Spleen (tissue), 11 donors: ENCODE results near the gene ITGB4. TPM values are rescaled to one million over a fixed set of nuclear protein-coding genes. Genes with fewer than 3 reads are reported as not detected.

Experiments
- DNase-seq: peaks from one replicate; pipeline ENCODE4 v3.0.0-alpha.2; 2020
- H3K27ac ChIP-seq, 8 donors: fragments of 200-600 bp; sonication (generic) in 7 of 8; 1 replicate in 4 of 8; 2 replicates in 4 of 8; pipeline versions ENCODE4 v1.5.0 to v1.8.0; 2016 to 2021; ENCODE audit warnings: inconsistent platforms in 4 of 8, mild to moderate bottlenecking in 4 of 8, moderate library complexity in 1 of 8
- H3K27me3 ChIP-seq, 7 donors: fragments of 200-600 bp; sonication (generic) in 6 of 7; replicated peaks in 1 of 7; 1 replicate in 4 of 7; 2 replicates in 3 of 7; pipeline versions ENCODE4 v1.5.0 to v1.8.0; 2016 to 2021; ENCODE audit warnings: inconsistent platforms in 3 of 7, mild to moderate bottlenecking in 1 of 7
- H3K36me3 ChIP-seq, 6 donors: fragments of 200-600 bp; sonication (generic) in 5 of 6; 1 replicate in 4 of 6; 2 replicates in 2 of 6; pipeline versions ENCODE4 v1.5.0 to v1.8.0; 2016 to 2021; ENCODE audit warnings: inconsistent platforms in 2 of 6
- H3K4me1 ChIP-seq, 6 donors: fragments of 200-600 bp; sonication (generic) in 5 of 6; 1 replicate in 3 of 6; 2 replicates in 3 of 6; pipeline versions ENCODE4 v1.5.0 to v1.8.0; 2016 to 2021; ENCODE audit warnings: inconsistent platforms in 3 of 6
- H3K4me3 ChIP-seq, 8 donors: fragments of 200-600 bp; sonication (generic) in 7 of 8; 1 replicate in 4 of 8; 2 replicates in 4 of 8; pipeline versions ENCODE4 v1.5.0 to v1.8.0; 2016 to 2021; ENCODE audit warnings: inconsistent platforms in 4 of 8, mild to moderate bottlenecking in 4 of 8, moderate library complexity in 2 of 8
- H3K9me3 ChIP-seq, 8 donors: fragments of 200-600 bp; sonication (generic) in 7 of 8; 1 replicate in 4 of 8; 2 replicates in 4 of 8; pipeline versions ENCODE4 v1.5.0 to v1.8.0; 2016 to 2021; ENCODE audit warnings: inconsistent platforms in 4 of 8
- POLR2A ChIP-seq, 3 donors: fragments of 450-650 bp; IDR thresholded peaks; one replicate each; pipeline ENCODE4 v1.5.1; 2017; ENCODE audit warnings: antibody characterized with exemption in 3 of 3, mild to moderate bottlenecking in 1 of 3
- POLR2AphosphoS5 ChIP-seq, 3 donors: sonication (generic); formaldehyde crosslinking; IDR thresholded peaks; one replicate each; pipeline ENCODE4 v1.5.1; 2017; ENCODE audit warnings: antibody characterized with exemption in 3 of 3
- WGBS, 5 donors: extraction: QIAGEN DNeasy Blood & Tissue Kit in 3 of 5; methylation state at CpG; one replicate each; pipeline versions ENCODE4 v1.1.5 to v1.1.7; 2013 to 2018; 5-methylcytosine and 5-hydroxymethylcytosine counted together
- intact Hi-C: fragments of 100-400 bp; cut with DNase I; formaldehyde crosslinking; loops from one replicate; pipeline ENCODE4 v1.15.0; 2023; ENCODE audit warnings: low total_unique reads
- polyA plus RNA-seq, 3 donors: library from polyadenylated mRNA; stranded (reverse); fragments of 200-250 nt; gene quantifications; one replicate each; pipeline ENCODE4 v1.2.1, GENCODE V29; 2013
- total RNA-seq, 7 donors: library from RNA; depleted of rRNA in 3 of 7; stranded (reverse); fragments of >200 nt in 3 of 7; fragmentation: NEBNext Ultra II Directional in 4 of 7; extraction: Animal tissue kit (Norgen Biotek cat#: 25700) in 4 of 7; gene quantifications; one replicate each; pipeline versions ENCODE4 v1.1.0 to v1.2.1, GENCODE V29; 2016 to 2021
- TF ChIP-seq, protein P1 (sequence below), 11 experiments: fragments of 200-600 bp in 7 of 11; fragments of 450-650 bp in 4 of 11; sonication (generic) in 4 of 11; IDR thresholded peaks in 8 of 11; conservative IDR thresholded peaks in 3 of 11; 1 replicate in 7 of 11; 2 replicates in 4 of 11; pipeline versions ENCODE4 v1.4.0 to v1.8.0; 2016 to 2021; ENCODE audit warnings: antibody characterized with exemption in 11 of 11, inconsistent platforms in 4 of 11, mild to moderate bottlenecking in 1 of 11
- donor health status: healthy with polysubstance abuse.
- donor health status: DM: no; HTN: no; CAD: no; lungs with moderate emphysema.
- donor health status: DM: no; HTN: no; CAD: no.
- donor health status: Bipolar disorder and iron deficiency.
- donor health status: healthy.
- donor health status: DM: no; HTN: no; CAD: no.
- donor health status: DM: yes; HTN: yes; CAD: no.

ITGB4 gene
- total and polyA plus RNA-seq, 10 donors, result 16.6 to 205 (median 82.6) TPM

DNA sequence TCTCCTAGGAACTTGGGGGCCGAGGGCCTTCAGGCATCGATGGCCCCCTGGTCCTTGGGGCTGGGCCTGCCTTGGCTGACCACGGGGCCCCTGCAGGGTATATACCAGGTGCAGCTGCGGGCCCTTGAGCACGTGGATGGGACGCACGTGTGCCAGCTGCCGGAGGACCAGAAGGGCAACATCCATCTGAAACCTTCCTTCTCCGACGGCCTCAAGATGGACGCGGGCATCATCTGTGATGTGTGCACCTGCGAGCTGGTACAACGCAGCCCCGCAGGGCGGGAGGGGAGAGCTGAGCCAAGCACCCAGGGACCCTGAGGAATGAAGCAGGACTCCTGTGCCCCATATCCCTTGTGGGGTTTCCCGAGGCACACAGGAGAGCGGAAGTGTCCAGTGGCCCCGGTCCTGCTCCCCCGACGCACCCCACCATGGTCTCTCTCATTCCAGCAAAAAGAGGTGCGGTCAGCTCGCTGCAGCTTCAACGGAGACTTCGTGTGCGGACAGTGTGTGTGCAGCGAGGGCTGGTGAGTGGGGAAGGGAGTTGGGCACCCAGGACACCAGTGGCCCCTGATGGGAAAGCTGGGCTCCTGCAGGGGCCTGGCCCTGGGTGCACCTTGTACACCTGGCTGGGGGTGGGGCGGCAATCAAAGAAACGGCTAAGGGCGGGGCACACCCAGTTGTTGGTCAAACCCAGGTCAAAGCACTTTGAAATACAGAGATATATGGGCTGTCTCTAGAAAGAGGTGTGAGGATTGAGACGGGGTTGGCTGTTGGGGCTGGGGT is 10.6 kb downstream of the ITGB4 start:
- intact Hi-C loops, result no loop called here
- no peak overlapping the region for H3K27ac ChIP-seq
- H3K9me3 ChIP-seq, result no peaks in the 10 kb centered on the region
- 89 to 92% (median 91%) methylated on average over 20 to 31 of the region's 31 CpGs for WGBS, 5 donors
- peaks cover 6 to 31% (median 10%) of the 10 kb centered on the region in 6 donors for H3K4me1 ChIP-seq
- TF ChIP-seq POLR2A (IDR thresholded peaks at IDR 0.05) (no peak), POLR2AphosphoS5 (IDR thresholded peaks at IDR 0.05) (peak in 2 of 3 donors; percentile 22 to 50)
- TF ChIP-seq, protein P1, sequence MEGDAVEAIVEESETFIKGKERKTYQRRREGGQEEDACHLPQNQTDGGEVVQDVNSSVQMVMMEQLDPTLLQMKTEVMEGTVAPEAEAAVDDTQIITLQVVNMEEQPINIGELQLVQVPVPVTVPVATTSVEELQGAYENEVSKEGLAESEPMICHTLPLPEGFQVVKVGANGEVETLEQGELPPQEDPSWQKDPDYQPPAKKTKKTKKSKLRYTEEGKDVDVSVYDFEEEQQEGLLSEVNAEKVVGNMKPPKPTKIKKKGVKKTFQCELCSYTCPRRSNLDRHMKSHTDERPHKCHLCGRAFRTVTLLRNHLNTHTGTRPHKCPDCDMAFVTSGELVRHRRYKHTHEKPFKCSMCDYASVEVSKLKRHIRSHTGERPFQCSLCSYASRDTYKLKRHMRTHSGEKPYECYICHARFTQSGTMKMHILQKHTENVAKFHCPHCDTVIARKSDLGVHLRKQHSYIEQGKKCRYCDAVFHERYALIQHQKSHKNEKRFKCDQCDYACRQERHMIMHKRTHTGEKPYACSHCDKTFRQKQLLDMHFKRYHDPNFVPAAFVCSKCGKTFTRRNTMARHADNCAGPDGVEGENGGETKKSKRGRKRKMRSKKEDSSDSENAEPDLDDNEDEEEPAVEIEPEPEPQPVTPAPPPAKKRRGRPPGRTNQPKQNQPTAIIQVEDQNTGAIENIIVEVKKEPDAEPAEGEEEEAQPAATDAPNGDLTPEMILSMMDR (IDR thresholded peaks at IDR 0.05 in 8 of 11, conservative IDR thresholded peaks at IDR 0.05 in 3 of 11), result no peak
- H3K27me3 ChIP-seq, result no peaks in the 10 kb centered on the region
- H3K36me3 ChIP-seq, result peaks cover 0 to 86% (median 9%) of the 10 kb centered on the region in 6 donors
- DNase-seq, result no peak
- no peak overlapping the region for H3K4me3 ChIP-seq

DNA sequence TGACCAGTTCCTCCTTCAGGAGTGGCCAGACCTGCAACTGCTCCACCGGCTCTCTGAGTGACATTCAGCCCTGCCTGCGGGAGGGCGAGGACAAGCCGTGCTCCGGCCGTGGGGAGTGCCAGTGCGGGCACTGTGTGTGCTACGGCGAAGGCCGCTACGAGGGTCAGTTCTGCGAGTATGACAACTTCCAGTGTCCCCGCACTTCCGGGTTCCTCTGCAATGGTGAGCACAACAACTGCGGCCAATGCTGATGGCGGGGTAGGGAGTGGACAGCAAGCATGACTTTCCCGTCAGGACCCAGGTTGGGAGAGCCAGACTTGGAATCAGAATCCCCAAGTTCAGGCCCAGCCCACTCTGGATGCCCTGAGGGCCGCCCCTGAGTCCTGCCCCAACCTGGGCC is 12.2 kb downstream of the ITGB4 start:
- 90 to 96% (median 92%) methylated on average over 18 of the region's 18 CpGs for WGBS, 5 donors
- Histone ChIP-seq H3K27ac (peak overlapping the region in 1 of 8 donors; percentile 21), H3K4me3 (no peak overlapping the region), H3K36me3 (peaks cover 0 to 86% (median 11%) of the 10 kb centered on the region in 6 donors), H3K27me3 (no peaks in the 10 kb centered on the region), H3K9me3 (no peaks in the 10 kb centered on the region), H3K4me1 (peaks cover 6 to 47% (median 16%) of the 10 kb centered on the region in 6 donors)
- no peak for DNase-seq
- TF ChIP-seq, protein P1 (IDR thresholded peaks at IDR 0.05 in 8 of 11, conservative IDR thresholded peaks at IDR 0.05 in 3 of 11), result no peak
- TF ChIP-seq POLR2AphosphoS5 (IDR thresholded peaks at IDR 0.05), result peak in 2 of 3 donors; percentile 32 to 37
- TF ChIP-seq POLR2A (IDR thresholded peaks at IDR 0.05), result no peak
- intact Hi-C loops, result no loop called here

DNA sequence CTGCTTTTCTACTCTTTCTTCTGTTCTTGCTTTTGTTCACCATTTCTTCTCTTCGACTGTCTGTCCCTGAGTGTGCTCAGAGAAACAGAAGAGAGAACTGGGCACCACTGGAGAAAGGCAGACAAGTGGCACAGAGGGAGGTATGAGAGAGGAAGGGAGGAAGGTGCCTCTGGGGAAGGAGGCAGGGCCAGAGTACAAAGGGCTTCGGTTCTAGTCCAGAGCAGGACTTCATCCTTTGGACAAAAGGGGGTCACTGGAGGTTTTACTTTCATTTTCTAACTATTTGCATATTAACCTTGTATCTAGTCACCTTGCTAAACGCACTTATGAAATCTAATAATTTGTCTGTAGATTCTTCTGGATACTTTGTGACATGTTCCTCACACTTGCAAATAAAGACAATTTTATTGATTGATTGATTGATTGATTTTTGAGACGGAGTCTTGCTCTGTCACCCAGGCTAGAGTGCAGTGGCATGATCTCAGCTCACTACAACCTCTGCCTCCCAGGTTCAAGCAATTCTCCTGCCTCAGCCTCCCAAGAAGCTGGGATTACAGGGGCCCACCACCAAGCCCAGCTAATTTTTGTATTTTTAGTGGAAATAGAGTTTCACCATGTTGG is 13.5 kb downstream of the ITGB4 start:
- Histone ChIP-seq H3K4me3 (no peak overlapping the region), H3K27ac (peak overlapping the region in 5 of 8 donors; percentile 26 to 66 (median 34)), H3K27me3 (no peaks in the 10 kb centered on the region), H3K9me3 (no peaks in the 10 kb centered on the region), H3K36me3 (peaks cover 0 to 81% (median 9%) of the 10 kb centered on the region in 6 donors), H3K4me1 (peaks cover 6 to 56% (median 16%) of the 10 kb centered on the region in 6 donors)
- no peak for DNase-seq
- intact Hi-C loops, result no loop called here
- TF ChIP-seq, protein P1 (IDR thresholded peaks at IDR 0.05 in 8 of 11, conservative IDR thresholded peaks at IDR 0.05 in 3 of 11), result no peak
- TF ChIP-seq POLR2A (IDR thresholded peaks at IDR 0.05) (no peak), POLR2AphosphoS5 (IDR thresholded peaks at IDR 0.05) (no peak)
- 54 to 67% (median 63%) methylated on average over 4 of the region's 4 CpGs for WGBS, 5 donors
